Medulla oblongata (tissue), 1 donor: ENCODE data around the gene ERCC8.

ENCODE experiments used
- DNase-seq: peaks from one replicate; pipeline ENCODE4 v3.0.0-alpha.2; 2015; ENCODE audit errors: extremely low spot score

ERCC8 gene

DNA sequence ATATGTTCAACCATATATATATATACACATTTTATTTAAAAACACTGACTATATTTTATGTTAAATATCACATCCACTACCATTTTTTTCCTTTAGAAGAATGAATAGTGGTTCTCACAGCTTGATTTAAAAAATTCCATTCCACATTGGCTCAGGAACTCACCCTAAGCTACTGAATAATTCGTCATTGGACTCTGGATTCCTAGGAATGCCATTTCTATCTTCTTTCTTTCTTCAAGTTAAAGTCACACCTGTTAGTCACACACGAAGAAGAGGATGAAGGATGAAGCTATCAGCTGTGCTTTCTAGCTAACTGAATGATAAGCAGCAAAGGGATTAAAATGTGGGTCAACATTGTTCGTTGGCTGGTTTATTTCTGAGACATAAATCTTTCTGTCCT lies 108.7 kb downstream of the ERCC8 start:
- no peak for DNase-seq

DNA sequence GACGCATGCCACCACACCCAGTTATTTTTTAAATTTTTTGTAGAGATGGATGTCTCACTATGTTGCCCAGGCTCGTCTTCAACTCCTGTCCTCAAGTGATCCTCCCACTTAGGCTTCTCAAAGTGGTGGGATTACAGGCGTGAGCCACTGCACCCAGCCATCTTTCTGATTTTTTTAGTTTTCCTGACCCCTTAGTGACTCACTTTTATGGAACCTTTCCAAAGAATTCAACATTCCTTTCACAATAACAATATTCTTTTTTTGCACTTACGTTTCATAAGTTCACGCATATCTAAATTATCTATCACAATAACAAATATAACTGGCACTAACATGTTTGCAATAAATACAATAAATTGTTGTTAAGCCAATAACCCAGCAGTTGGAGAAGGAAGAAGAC lies 109.3 kb downstream of the ERCC8 start:
- no peak for DNase-seq

DNA sequence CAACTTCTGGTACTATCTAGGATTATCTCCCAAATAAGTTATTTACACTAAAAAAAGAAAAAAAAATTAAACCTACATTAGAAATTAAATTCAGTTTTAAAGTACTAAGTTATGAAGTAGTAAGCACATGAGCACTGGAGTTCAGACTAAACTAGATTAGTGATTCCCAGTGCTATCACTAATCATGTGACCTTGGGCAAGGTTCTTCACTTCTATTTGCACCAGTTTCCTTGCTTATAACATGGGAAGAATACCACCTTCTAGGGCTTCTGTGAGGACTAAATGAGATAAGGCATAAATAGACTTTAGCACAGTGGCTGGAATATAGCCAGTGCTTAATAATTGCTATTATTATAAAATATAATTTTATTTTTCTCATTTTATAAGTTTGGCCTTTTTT lies 111.3 kb downstream of the ERCC8 start:
- DNase-seq: no peak

- no peak for DNase-seq
Observed at GRCh38 chr5:60830581-60831127, 114.2 kb downstream of the ERCC8 start.

- no peak for DNase-seq
Observed at GRCh38 chr5:60829490-60830266, 115.2 kb downstream of the ERCC8 start.

DNA sequence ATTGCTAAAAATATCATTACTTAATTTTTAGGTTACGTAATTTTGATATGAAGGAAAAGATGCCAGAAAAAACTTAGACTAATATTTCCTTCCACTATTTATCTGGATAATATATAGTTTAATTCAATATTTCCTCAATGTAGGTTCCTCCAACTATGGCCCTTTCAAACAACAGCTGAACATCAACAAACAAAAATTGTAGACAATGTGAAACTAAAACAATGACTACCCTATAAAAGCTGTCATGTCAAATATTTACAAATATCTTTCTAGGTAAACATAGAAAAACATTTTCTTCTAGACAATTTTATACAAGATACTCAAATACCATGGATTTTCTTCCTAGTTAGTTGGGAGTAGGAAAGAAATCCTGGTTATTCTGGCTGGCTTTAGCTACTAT lies 117.7 kb downstream of the ERCC8 start:
- DNase-seq: no peak

- no peak for DNase-seq
Observed at GRCh38 chr5:60826653-60827052, 118.2 kb downstream of the ERCC8 start.
